HAP-1 (cell line): Measurements from ENCODE around the gene ITGAL.
"Not testable (repeated sequence)": the region's sequence is repeated elsewhere in the genome, so short reads cannot be mapped to it uniquely, and the experiment has no call there.

ENCODE experiments used
- DNase-seq, 2 experiments: peaks; one replicate each; pipeline ENCODE4 v3.0.0-alpha.2; 2016 to 2020; ENCODE audit warnings: low spot score in 2 of 2
- H3K27me3 ChIP-seq: fragments of 250-450 bp; sonication (Bioruptor Pico); 2 replicates; pipeline ENCODE4 v1.5.1; 2020; ENCODE audit warnings: low read depth, mild to moderate bottlenecking, moderate library complexity
- H3K36me3 ChIP-seq: fragments of 250-450 bp; sonication (Bioruptor Pico); replicated peaks from 2 replicates; pipeline ENCODE4 v1.5.1; 2020; ENCODE audit warnings: mild to moderate bottlenecking
- H3K4me1 ChIP-seq: fragments of 250-450 bp; sonication (Bioruptor Pico); 2 replicates; pipeline ENCODE4 v1.5.1; 2020; ENCODE audit warnings: mild to moderate bottlenecking
- H3K4me3 ChIP-seq: fragments of 250-450 bp; sonication (Bioruptor Pico); 2 replicates; pipeline ENCODE4 v1.5.1; 2020; ENCODE audit warnings: mild to moderate bottlenecking, moderate library complexity
- H3K9me3 ChIP-seq: fragments of 250-450 bp; sonication (Bioruptor Pico); 2 replicates; pipeline ENCODE4 v1.5.1; 2020; ENCODE audit warnings: mild to moderate bottlenecking, moderate library complexity
- in situ Hi-C: fragments of 300-500 bp; cut with MboI; formaldehyde crosslinking; loops from 3 replicates; pipeline ENCODE4 v1.14.3; 2020; ENCODE audit warnings: low sequenced_read_pairs, inconsistent platforms, mixed read lengths

The ITGAL gene

DNA sequence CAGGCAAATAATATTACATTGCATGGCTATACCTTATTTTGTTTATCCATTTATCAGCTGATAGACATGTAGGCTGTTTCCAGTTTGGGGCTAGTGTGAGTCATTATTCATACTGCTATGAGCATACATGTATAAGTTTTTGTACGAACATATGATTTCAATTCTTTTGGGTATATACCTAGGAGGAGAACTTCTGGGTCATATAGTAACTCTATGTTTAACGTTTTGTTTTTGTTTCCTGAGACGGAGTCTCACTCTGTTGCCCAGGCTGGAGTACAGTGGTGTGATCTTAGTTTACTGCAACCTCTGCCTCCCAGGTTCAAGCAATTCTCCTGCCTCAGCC lies 2.4 kb upstream of the ITGAL start:
- in situ Hi-C loops: no loop called here
- H3K9me3 ChIP-seq: no peaks in the 10 kb centered on the region
- no peak overlapping the region for H3K4me3 ChIP-seq
- H3K27me3 ChIP-seq: no peaks in the 10 kb centered on the region
- DNase-seq: no peak
- no peaks in the 10 kb centered on the region for H3K36me3 ChIP-seq
- no peaks in the 10 kb centered on the region for H3K4me1 ChIP-seq

GRCh38 chr16:30470632-30470995 lies 1.9 kb upstream of the ITGAL start:
- in situ Hi-C loops: no loop called here
- H3K36me3 ChIP-seq: no peaks in the 10 kb centered on the region
- H3K27me3 ChIP-seq: no peaks in the 10 kb centered on the region
- H3K4me3 ChIP-seq: no peak overlapping the region
- no peaks in the 10 kb centered on the region for H3K4me1 ChIP-seq
- no peaks in the 10 kb centered on the region for H3K9me3 ChIP-seq
- DNase-seq: no peak

DNA sequence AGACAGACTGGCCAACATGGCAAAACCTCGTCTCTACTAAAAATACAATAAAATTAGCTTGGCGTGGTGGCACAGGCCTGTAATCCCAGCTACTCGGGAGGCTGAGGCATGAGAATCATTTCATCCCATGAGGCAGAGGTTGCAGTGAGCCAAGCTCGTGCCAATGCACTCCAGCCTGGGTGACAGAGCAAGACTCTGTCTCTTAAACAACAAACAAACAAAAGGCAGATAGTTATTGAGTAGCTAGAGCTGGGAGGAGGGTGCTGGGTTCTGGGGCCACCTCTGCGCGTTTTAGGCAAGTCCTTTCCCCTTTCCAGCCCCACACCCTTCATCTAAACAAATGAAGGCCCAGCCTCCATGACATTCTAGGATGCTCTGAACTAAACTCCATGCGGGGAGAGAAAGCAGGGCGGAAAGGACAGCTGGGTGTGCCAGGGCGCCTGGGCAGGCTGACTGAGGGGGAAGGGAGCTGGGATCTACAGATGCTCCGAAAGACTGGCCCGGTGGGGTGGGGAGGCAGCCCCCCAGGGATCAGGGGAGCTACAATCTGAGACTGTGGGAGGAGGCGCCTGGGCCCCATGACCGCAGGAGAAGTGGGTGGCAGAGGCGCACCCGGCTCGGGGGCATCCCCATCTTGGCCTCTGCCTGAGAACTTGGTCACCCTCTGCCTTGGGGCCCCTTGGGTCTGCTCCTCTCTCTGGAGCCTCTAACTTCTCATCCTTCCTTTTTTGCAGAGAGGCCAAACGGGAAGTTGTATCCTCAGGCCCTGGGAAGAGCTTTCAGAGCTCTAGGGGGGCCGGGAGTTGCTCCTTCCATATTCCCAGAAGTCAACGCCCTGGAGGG lies 910 bp downstream of the ITGAL start:
- no peaks in the 10 kb centered on the region for H3K4me1 ChIP-seq
- no peaks in the 10 kb centered on the region for H3K27me3 ChIP-seq
- H3K4me3 ChIP-seq: no peak overlapping the region
- DNase-seq: no peak
- in situ Hi-C loops: no loop called here
- no peaks in the 10 kb centered on the region for H3K9me3 ChIP-seq
- H3K36me3 ChIP-seq: no peaks in the 10 kb centered on the region

- in situ Hi-C loops: no loop called here
- no peak for DNase-seq
- Histone ChIP-seq H3K4me1 (no peaks in the 10 kb centered on the region), H3K9me3 (no peaks in the 10 kb centered on the region), H3K36me3 (no peaks in the 10 kb centered on the region), H3K4me3 (no peak overlapping the region), H3K27me3 (no peaks in the 10 kb centered on the region)
These were observed 1.5 kb downstream of the ITGAL start for GRCh38 chr16:30474074-30474452.

DNA sequence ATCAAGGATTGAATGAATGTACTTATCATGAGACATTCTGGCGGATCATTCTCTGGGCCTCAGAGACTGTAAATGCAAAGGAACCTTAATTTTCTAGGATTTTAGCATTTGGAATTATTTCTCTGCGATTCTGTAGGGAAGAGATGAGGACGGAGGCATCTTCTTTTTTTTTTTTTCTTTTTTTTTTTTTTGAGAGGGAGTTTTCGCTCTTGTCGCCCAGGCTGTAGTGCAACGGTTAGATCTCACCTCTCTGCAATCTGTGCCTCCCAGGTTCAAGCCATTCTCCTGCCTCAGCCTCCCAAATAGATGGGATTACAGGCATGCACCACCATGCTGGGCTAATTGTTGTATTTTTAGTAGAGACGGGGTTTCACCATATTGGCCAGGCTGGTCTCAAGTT lies 2.1 kb downstream of the ITGAL start:
- no peaks in the 10 kb centered on the region for H3K36me3 ChIP-seq
- H3K4me1 ChIP-seq: no peaks in the 10 kb centered on the region
- H3K9me3 ChIP-seq: no peaks in the 10 kb centered on the region
- DNase-seq: no peak
- H3K27me3 ChIP-seq: no peaks in the 10 kb centered on the region
- in situ Hi-C loops: no loop called here
- no peak overlapping the region for H3K4me3 ChIP-seq

- Histone ChIP-seq H3K27me3 (no peaks in the 10 kb centered on the region), H3K36me3 (no peaks in the 10 kb centered on the region), H3K9me3 (no peaks in the 10 kb centered on the region), H3K4me3 (no peak overlapping the region), H3K4me1 (no peaks in the 10 kb centered on the region)
- in situ Hi-C loops: no loop called here
- no peak for DNase-seq
These were observed 4.4 kb downstream of the ITGAL start for GRCh38 chr16:30476991-30477390.

- in situ Hi-C loops, H3K36me3 ChIP-seq, H3K4me3 ChIP-seq, H3K9me3 ChIP-seq, H3K4me1 ChIP-seq, DNase-seq, H3K27me3 ChIP-seq: not testable (repeated sequence)
These were observed 5.2 kb downstream of the ITGAL start for GRCh38 chr16:30477773-30478172.

DNA sequence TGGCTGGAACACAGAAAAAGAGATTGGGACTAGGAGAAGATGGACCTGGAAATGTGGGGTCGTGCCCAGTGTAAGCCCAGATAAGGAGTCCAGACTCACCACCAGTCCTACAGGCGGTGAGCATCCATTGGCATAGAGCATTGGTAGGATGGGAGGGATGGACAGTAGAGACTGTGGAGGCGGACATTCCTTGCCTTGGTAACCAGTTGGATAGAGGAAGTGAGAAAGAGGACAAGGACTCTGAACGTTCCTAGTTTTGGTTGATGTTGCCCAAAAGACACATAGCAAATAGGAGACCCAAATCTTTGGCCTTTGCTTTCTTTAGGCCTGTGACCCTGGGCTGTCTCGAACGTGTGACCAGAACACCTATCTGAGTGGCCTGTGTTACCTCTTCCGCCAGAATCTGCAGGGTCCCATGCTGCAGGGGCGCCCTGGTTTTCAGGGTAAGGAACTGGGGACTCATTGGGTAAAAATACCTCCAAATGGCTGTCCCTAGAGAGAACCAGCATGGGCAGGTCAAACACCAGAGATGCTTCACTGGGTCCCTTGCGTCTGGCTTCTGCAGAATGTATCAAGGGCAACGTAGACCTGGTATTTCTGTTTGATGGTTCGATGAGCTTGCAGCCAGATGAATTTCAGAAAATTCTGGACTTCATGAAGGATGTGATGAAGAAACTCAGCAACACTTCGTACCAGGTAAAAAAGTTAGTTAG lies 6.4 kb downstream of the ITGAL start:
- Histone ChIP-seq H3K36me3 (no peaks in the 10 kb centered on the region), H3K4me3 (no peak overlapping the region), H3K9me3 (no peaks in the 10 kb centered on the region), H3K27me3 (no peaks in the 10 kb centered on the region), H3K4me1 (no peaks in the 10 kb centered on the region)
- in situ Hi-C loops: no loop called here
- no peak for DNase-seq

DNA sequence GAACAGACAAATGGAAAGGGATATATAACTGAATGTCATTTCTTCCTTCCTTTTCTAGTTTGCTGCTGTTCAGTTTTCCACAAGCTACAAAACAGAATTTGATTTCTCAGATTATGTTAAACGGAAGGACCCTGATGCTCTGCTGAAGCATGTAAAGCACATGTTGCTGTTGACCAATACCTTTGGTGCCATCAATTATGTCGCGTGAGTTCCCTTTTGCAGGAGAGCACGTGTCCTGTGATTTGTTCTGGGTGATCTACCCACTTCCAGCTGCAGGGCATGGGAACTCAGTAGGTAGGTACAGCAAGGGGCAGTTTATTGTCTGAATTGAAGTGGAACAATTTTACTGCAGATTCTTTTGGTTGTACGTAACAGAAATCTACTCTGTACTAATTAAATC lies 8.8 kb downstream of the ITGAL start:
- H3K4me3 ChIP-seq: no peak overlapping the region
- H3K36me3 ChIP-seq: no peaks in the 10 kb centered on the region
- no peaks in the 10 kb centered on the region for H3K9me3 ChIP-seq
- in situ Hi-C loops: loop anchor here (10.0 kb wide), 1 partner anchor 47 kb away; the partner anchor contains the start of gene DCTPP1
- H3K27me3 ChIP-seq: no peaks in the 10 kb centered on the region
- no peak for DNase-seq
- no peaks in the 10 kb centered on the region for H3K4me1 ChIP-seq

- Histone ChIP-seq H3K4me1 (no peaks in the 10 kb centered on the region), H3K27me3 (no peaks in the 10 kb centered on the region), H3K36me3 (no peaks in the 10 kb centered on the region), H3K9me3 (no peaks in the 10 kb centered on the region), H3K4me3 (no peak overlapping the region)
- DNase-seq: no peak
- in situ Hi-C loops: loop anchor here (10.0 kb wide), 1 partner anchor 48 kb away; the partner anchor contains the start of gene DCTPP1
These were observed 9.8 kb downstream of the ITGAL start for GRCh38 chr16:30482366-30482765.

GRCh38 chr16:30484887-30485286 lies 12.3 kb downstream of the ITGAL start:
- DNase-seq: no peak
- no peaks in the 10 kb centered on the region for H3K27me3 ChIP-seq
- H3K4me3 ChIP-seq: no peak overlapping the region
- H3K9me3 ChIP-seq: no peaks in the 10 kb centered on the region
- in situ Hi-C loops: loop anchor here (10.0 kb wide), 1 partner anchor 50 kb away; the partner anchor contains the start of gene DCTPP1
- peaks cover 4% of the 10 kb centered on the region; the same call in 1 of the 2 replicates for H3K4me1 ChIP-seq
- no peaks in the 10 kb centered on the region for H3K36me3 ChIP-seq

DNA sequence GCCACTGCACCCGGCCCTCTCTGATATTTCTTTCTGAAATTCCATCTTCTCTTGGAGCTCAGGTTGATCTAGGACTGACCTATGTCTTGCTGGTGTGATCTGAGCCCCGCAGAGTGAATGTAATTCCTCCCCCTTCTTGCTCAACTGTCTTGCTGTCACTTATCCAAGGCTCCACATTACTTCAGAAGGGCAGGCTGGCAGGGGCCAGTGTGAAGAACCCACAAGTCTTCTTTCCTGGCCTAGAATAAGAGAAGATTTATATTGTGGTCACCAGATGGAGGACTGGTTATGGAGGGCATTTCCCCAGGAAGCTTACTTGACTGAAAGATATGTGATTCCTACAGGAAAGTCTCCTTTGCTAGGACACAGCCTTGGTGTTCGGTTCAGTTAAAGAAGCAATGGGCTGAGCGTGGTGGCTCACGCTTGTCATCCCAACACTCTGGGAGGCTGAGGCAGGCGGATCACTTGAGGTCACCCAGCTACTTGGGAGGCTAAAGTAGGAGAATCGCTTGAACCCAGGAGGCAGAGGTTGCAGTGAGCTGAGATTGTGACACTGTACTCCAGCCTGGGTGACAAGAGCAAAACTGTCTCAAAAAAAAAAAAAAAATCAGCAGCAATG lies 13.4 kb downstream of the ITGAL start:
- H3K4me1 ChIP-seq: peaks cover 9% of the 10 kb centered on the region
- H3K36me3 ChIP-seq: no peaks in the 10 kb centered on the region
- H3K27me3 ChIP-seq: no peaks in the 10 kb centered on the region
- no peak overlapping the region for H3K4me3 ChIP-seq
- no peak for DNase-seq
- in situ Hi-C loops: loop anchor here (10.0 kb wide), 1 partner anchor 51 kb away; the partner anchor contains the start of gene DCTPP1
- no peaks in the 10 kb centered on the region for H3K9me3 ChIP-seq

GRCh38 chr16:30488764-30489605 lies 16.4 kb downstream of the ITGAL start:
- Histone ChIP-seq H3K4me3 (no peak overlapping the region), H3K9me3 (no peaks in the 10 kb centered on the region), H3K4me1 (peaks cover 9% of the 10 kb centered on the region), H3K27me3 (no peaks in the 10 kb centered on the region), H3K36me3 (no peaks in the 10 kb centered on the region)
- DNase-seq: no peak
- in situ Hi-C loops: loop anchor here (10.0 kb wide), 1 partner anchor 54 kb away; the partner anchor contains the start of gene DCTPP1
